ENCODE results near the gene NLGN1. TPM values are rescaled to one million over a fixed set of nuclear protein-coding genes. Genes with fewer than 3 reads are reported as not detected.

NLGN1 gene
- total RNA-seq, 4 donors from 2014 or later, result 0.80 to 4.4 (median 1.8) TPM

GRCh38 chr3:173709026-173709425, 311.5 kb downstream of the NLGN1 start:
- intact Hi-C loops (cut with DNase I; ENCODE audit: low total_unique reads), result no loop called here
- no peak for DNase-seq (ENCODE audit: low spot score in 2 of 2)
- no peak overlapping the region for H3K4me3 ChIP-seq (ENCODE audit: low read depth, poor library complexity, severe bottlenecking)
- 80 to 85% methylated on average over 4 of the region's 4 CpGs for WGBS, 2 donors
- TF ChIP-seq CTCF (IDR thresholded peaks at IDR 0.05) (no peak), POLR2A (IDR thresholded peaks at IDR 0.05) (no peak)

GRCh38 chr3:173711619-173712018, 314.1 kb downstream of the NLGN1 start:
- TF ChIP-seq CTCF (IDR thresholded peaks at IDR 0.05) (no peak), POLR2A (IDR thresholded peaks at IDR 0.05) (no peak)
- WGBS, 2 donors, result 40 to 50% methylated on average over 5 of the region's 5 CpGs
- intact Hi-C loops (cut with DNase I; ENCODE audit: low total_unique reads), result no loop called here
- no peak overlapping the region for H3K4me3 ChIP-seq (ENCODE audit: low read depth, poor library complexity, severe bottlenecking)
- no peak for DNase-seq (ENCODE audit: low spot score in 2 of 2)

- H3K4me3 ChIP-seq (ENCODE audit: low read depth, poor library complexity, severe bottlenecking), result no peak overlapping the region
- no peak for DNase-seq (ENCODE audit: low spot score in 2 of 2)
- WGBS, 2 donors, result 71 to 74% methylated on average over 3 of the region's 3 CpGs
- intact Hi-C loops (cut with DNase I; ENCODE audit: low total_unique reads), result no loop called here
- no peak for TF ChIP-seq CTCF (IDR thresholded peaks at IDR 0.05)
Measured at GRCh38 chr3:173719585-173719984, 322.0 kb downstream of the NLGN1 start.

GRCh38 chr3:173725507-173725906, 328.0 kb downstream of the NLGN1 start:
- no peak for TF ChIP-seq CTCF (IDR thresholded peaks at IDR 0.05)
- TF ChIP-seq POLR2A (IDR thresholded peaks at IDR 0.05), result no peak
- DNase-seq (ENCODE audit: low spot score in 2 of 2), result no peak
- 71 to 76% methylated on average over 3 of the region's 3 CpGs for WGBS, 2 donors
- intact Hi-C loops (cut with DNase I; ENCODE audit: low total_unique reads), result no loop called here
- H3K4me3 ChIP-seq (ENCODE audit: low read depth, poor library complexity, severe bottlenecking), result no peak overlapping the region

- no peak for DNase-seq (ENCODE audit: low spot score in 2 of 2)
- H3K4me3 ChIP-seq (ENCODE audit: low read depth, poor library complexity, severe bottlenecking), result no peak overlapping the region
- TF ChIP-seq POLR2A (IDR thresholded peaks at IDR 0.05), result no peak
- TF ChIP-seq CTCF (IDR thresholded peaks at IDR 0.05), result no peak
- intact Hi-C loops (cut with DNase I; ENCODE audit: low total_unique reads), result no loop called here
- WGBS, 2 donors, result 97 to 98% methylated on average over 2 of the region's 2 CpGs
Measured at GRCh38 chr3:173730391-173730790, 332.8 kb downstream of the NLGN1 start.

GRCh38 chr3:173732237-173732636, 334.7 kb downstream of the NLGN1 start:
- intact Hi-C loops (cut with DNase I; ENCODE audit: low total_unique reads), result no loop called here
- no peak for DNase-seq (ENCODE audit: low spot score in 2 of 2)
- 73 to 78% methylated on average over 4 of the region's 4 CpGs for WGBS, 2 donors
- TF ChIP-seq CTCF (IDR thresholded peaks at IDR 0.05) (no peak), POLR2A (IDR thresholded peaks at IDR 0.05) (no peak)
- no peak overlapping the region for H3K4me3 ChIP-seq (ENCODE audit: low read depth, poor library complexity, severe bottlenecking)

All from lower leg skin (tissue), 4 donors.